GM12873 (cell line): ENCODE measurements around the gene HS3ST6.

Source experiments
- TF ChIP-seq, protein P1 (sequence below): IDR thresholded peaks from 2 replicates; pipeline ENCODE4 v1.5.1; 2012; ENCODE audit warnings: low read depth, mild to moderate bottlenecking, moderate library complexity, low read length, control low read depth; ENCODE audit not compliant: insufficient read depth; ENCODE audit errors: missing control alignments

Gene HS3ST6

DNA sequence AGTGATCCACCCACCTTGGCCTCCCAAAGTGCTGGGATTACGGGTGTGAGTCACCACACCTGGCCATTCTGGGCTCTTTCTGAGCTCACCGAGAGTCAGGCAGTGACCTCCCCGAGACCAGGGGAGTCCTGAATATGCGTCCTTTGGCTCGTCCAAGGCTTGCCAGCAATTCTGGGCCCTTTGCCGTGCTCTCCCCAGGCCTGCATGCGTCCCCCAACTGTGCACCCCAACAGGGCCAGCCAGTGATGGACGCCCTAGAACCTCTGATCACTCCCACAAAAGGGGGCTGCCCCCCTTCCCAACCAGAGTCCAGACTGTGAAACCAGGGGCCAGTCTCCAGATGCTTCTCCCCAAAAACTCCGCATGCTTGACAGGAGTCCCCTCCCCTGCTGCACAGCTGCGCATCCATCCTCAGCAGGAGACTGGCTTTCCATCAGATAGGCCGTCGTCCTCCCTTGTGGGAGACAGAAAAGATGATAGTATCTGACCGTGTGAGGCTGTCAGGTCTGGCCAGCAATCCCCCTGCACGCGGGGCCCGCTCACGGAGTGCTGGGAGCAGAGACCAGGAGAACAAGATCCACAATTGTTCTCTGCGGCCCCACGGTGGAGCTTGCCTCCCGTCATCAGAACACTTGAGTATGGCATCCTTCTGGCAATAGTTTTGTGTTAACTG is 15.5 kb downstream of the HS3ST6 start:
- TF ChIP-seq, protein P1, sequence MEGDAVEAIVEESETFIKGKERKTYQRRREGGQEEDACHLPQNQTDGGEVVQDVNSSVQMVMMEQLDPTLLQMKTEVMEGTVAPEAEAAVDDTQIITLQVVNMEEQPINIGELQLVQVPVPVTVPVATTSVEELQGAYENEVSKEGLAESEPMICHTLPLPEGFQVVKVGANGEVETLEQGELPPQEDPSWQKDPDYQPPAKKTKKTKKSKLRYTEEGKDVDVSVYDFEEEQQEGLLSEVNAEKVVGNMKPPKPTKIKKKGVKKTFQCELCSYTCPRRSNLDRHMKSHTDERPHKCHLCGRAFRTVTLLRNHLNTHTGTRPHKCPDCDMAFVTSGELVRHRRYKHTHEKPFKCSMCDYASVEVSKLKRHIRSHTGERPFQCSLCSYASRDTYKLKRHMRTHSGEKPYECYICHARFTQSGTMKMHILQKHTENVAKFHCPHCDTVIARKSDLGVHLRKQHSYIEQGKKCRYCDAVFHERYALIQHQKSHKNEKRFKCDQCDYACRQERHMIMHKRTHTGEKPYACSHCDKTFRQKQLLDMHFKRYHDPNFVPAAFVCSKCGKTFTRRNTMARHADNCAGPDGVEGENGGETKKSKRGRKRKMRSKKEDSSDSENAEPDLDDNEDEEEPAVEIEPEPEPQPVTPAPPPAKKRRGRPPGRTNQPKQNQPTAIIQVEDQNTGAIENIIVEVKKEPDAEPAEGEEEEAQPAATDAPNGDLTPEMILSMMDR = no peak

DNA sequence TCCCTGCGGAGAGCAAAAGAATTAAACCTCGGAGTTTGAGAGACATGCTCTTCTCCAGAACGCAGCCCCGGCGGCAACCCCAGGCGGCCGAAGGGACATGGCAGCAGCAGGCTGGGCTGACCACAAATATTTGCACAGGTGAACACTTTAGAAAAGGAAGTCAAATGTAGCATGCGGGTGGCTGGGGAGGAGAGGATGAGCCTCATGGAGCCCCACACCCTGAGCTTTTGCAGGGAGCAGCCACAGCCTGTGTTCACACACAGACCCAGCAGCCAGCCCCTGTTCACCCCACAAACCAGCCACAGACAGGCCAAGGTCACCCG is 17.8 kb downstream of the HS3ST6 start:
- TF ChIP-seq, protein P1 = no peak

DNA sequence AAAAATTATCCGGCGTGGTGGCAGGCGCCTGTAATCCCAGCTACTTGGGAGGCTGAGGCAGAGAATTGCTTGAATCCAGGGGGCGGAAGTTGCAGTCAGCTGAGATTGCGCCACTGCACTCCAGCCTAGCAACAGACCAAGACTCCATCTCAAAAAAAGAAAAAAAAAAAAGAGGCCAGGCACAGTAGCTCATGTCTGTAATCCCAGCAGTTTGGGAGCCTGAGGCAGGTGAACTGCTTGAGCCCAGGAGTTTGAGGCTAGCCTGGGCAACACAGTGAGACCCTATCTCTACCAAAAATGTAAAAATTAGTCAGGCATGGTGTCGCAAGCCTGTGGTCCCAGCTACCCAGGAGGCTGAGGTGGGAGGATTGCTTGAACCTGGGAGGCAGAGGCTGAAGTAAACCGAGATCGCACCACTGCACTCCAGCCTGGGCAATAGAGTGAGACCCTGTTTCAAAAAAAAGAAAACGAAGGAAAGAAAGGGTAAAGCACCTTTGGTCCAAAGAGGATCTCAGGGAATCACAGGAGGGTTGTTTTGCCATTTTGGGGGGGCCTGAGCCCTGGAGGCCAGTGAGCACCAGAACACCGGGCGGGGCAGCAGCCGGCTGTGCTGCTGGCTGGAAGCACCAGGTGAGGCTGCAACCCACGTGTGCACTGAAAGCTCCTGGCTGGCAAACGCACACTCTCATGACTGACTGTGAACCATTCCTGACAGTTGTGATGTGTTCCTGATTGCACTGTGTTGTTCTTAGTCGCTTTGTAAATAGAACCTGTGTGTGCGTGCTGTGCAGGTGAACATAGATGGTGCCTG is 18.4 kb downstream of the HS3ST6 start:
- TF ChIP-seq, protein P1 = no peak

DNA sequence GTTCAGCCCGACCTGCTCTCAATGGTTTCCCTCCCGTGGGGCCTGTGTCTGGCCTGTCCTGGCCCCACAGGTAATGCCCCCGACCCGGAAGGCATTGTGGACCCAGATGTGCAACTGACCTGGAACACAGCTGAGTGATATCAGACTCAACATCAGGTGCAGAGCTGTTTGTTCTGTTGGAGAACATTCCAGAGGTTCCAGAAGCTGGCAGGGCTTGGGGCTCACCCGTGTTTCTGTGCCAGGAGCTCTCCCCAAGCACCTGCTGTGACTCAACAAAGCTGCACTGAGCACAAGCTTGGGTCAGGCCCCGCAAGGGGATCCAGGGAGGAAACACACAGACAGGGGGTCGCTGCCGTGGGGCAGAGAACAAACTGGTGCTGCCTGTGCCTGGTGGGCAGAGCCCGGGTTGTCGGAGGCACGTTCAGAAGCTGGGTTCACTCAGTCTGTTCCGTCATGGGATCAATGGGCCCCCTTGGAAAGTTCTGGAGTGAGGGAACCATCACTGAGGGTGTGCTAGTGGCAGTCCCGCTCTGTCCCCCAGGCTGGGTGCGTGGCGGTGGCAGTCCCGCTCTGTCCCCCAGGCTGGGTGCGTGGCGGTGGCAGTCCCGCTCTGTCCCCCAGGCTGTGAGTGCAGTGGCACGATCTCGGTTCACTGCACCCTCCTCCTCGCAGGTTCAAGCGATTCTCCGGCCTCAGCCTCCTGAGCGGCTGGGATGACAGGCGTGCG is 22.1 kb downstream of the HS3ST6 start:
- TF ChIP-seq, protein P1 = no peak

DNA sequence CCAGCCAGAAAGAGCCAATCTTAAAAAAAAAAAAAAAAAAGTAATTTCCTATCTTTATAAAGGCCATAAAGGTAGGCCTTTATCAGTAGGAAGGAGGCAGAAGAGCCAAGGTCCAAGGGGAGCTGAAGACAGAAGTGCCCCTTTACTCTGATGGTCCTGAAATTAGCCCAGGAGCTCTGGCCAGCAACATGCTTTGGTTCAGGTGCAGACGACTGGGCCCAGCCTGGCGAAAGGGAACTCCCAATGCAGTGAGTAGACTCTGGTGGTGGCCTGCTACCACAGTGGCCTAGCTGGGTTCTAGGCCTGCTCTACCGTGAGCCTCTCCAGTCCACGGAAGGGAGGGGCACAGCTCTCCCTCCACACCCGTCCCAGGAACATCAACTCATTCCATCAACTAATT is 23.1 kb downstream of the HS3ST6 start:
- TF ChIP-seq, protein P1 = no peak

DNA sequence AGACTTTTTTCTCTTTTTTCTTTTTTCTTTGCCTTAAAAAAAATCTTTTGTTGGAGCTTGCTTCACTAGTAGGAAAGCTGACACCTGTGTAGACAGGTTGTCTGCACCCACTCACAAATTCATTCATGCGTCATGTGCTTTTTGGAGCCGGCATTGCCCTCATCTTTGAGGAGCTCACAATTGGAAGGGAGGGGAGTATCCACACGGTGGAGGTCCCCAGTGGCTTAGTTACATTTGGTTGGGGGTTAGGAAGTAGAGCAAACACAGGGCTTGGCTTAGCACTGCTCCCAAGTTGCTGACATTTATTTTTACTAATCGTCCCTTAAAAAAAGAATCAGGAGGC is 27.5 kb downstream of the HS3ST6 start:
- TF ChIP-seq, protein P1 = no peak

DNA sequence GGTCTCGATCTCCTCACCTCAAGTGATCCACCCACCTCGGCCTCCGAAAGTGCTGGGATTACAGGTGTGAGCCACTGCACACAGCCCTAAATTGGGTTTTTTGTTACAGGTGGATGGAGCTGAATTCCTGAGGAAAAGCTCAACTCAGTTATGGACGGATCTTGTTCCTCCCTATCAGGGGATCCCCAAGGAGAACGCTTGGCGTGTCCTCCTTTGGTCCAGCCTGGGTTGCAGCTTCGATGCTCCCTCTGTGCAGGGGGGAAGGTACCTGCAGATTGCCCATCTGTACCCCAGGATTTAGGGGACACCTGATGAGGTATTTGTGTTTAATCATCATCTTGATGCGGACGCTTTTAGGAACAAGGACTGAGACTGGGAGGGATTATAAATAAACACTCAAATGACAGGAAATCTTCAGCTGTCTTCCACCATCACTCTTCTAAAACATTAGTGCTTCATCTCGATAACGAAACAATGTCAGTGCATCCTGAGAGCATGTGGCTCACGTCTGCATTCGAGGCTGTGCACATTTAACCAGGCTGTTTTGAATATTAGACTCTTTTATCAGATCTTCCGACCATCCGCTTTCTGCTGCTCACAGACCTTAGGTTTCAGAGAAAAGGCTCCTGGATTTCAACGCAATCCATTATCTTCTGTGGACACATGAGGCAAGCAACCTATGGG is 28.0 kb downstream of the HS3ST6 start:
- TF ChIP-seq, protein P1 = no peak
